Mesothelial cell of epicardium (in vitro differentiated cells): ENCODE measurements around the gene LRRC36. TPM values are rescaled to one million over a fixed set of nuclear protein-coding genes. Genes with fewer than 3 reads are reported as not detected.

Source experiments
- DNase-seq, 2 experiments: peaks; one replicate each; pipeline ENCODE4 v3.0.0; 2021; ENCODE audit warnings: low spot score in 2 of 2; ENCODE audit not compliant: unreplicated experiment in 2 of 2
- H3K27ac Mint-ChIP-seq: 2 replicates; pipeline ENCODE4 v1.8.0; 2021; ENCODE audit warnings: mixed read lengths
- H3K27me3 Mint-ChIP-seq: 2 replicates; pipeline ENCODE4 v1.8.0; 2021; ENCODE audit warnings: low read depth, mixed read lengths
- H3K36me3 Mint-ChIP-seq: 2 replicates; pipeline ENCODE4 v1.8.0; 2021; ENCODE audit warnings: mixed read lengths
- H3K4me1 Mint-ChIP-seq: 2 replicates; pipeline ENCODE4 v1.8.0; 2021; ENCODE audit warnings: mixed read lengths
- H3K4me3 Mint-ChIP-seq: 2 replicates; pipeline ENCODE4 v1.8.0; 2021; ENCODE audit warnings: mild to moderate bottlenecking, moderate library complexity, mixed read lengths
- H3K9me3 Mint-ChIP-seq: 2 replicates; pipeline ENCODE4 v1.8.0; 2021; ENCODE audit warnings: mixed read lengths
- CTCF ChIP-seq: fragments of 200-600 bp; sonication (generic); IDR thresholded peaks from one replicate; pipeline ENCODE4 v1.5.0; 2021; ENCODE audit warnings: antibody characterized with exemption; ENCODE audit not compliant: unreplicated experiment
- total RNA-seq: library from RNA; stranded (reverse); gene quantifications from 3 replicates; pipeline ENCODE4 v1.2.1, GENCODE V29; 2021

Gene LRRC36
- total RNA-seq, 1 donor from 2014 or later = 0.20 TPM

- H3K27ac Mint-ChIP-seq = no peak overlapping the region
- H3K36me3 Mint-ChIP-seq = peaks cover 3% of the 10 kb centered on the region
- no peaks in the 10 kb centered on the region for H3K9me3 Mint-ChIP-seq
- H3K27me3 Mint-ChIP-seq = no peaks in the 10 kb centered on the region
- H3K4me1 Mint-ChIP-seq = peaks cover 3% of the 10 kb centered on the region
- DNase-seq = no peak
- H3K4me3 Mint-ChIP-seq = no peak overlapping the region
- TF ChIP-seq CTCF = no peak
Measured at GRCh38 chr16:67283039-67283825, 43.4 kb upstream of the LRRC36 start.

DNA sequence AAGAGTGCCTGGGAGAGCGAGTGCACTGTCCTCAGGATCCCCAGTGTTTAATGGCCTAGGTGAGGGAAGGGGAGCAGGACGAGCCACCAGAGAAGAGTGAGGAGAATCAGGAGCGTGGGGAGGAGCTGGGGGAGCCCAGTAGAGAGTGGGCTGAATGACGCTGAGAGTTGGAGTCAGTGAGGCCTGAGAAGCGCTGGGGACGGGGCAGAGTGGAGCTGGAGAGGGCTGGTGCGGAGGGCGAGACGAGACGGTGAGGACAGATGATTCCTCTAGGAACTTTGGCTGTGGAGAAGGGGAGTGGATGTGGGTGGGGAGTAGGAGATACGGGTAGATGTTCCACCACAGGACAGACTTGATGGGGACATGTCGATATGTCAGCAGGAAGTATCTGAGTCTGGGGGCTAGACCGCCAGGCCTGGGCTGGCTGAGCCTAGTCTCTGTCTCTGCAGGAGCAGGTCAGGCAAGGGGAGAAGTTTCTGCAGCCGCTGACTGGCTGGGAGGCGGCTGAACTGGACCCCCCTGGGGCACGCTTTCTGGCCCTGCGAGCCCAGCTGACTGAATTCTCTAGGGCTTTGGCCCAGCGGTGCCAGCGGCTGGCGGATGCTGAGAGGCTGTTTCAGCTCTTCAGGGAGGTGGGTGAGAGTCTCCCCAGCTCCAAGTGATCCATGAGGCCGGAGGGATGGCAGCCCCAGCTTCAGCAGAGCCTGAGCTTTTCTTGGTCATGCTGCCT is 42.6 kb upstream of the LRRC36 start:
- H3K27ac Mint-ChIP-seq = no peak overlapping the region
- H3K4me1 Mint-ChIP-seq = no peaks in the 10 kb centered on the region
- no peaks in the 10 kb centered on the region for H3K9me3 Mint-ChIP-seq
- no peak for TF ChIP-seq CTCF
- H3K36me3 Mint-ChIP-seq = peaks cover 3% of the 10 kb centered on the region
- no peaks in the 10 kb centered on the region for H3K27me3 Mint-ChIP-seq
- H3K4me3 Mint-ChIP-seq = no peak overlapping the region
- no peak for DNase-seq

DNA sequence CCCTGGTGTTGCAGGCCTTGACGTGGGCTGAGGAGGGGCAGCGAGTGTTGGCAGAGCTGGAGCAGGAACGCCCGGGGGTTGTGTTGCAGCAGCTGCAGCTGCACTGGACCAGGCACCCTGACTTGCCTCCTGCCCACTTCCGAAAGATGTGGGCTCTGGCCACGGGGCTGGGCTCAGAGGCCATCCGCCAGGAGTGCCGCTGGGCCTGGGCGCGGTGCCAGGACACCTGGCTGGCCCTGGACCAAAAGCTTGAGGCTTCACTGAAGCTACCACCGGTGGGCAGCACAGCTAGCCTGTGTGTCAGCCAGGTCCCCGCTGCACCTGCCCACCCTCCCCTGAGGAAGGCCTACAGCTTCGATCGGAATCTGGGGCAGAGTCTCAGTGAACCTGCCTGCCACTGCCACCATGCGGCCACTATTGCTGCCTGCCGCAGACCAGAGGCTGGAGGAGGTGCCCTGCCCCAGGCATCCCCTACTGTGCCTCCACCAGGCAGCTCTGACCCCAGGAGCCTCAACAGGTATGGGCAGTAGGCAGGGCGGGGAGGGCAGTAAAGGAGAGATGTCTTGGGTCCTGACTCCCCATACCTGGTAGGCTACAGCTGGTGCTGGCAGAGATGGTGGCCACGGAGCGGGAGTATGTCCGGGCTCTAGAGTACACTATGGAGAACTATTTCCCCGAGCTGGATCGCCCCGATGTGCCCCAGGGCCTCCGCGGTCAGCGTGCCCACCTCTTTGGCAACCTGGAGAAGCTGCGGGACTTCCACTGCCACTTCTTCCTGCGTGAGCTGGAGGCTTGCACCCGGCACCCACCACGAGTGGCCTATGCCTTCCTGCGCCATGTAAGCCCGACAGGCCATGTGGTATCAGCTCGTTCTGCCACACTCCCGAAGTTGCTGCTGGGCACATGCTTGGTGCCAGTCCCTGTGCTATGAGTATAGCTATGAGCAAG is 41.6 kb upstream of the LRRC36 start:
- Mint-ChIP-seq H3K4me3 (no peak overlapping the region), H3K27ac (no peak overlapping the region), H3K9me3 (no peaks in the 10 kb centered on the region), H3K36me3 (peaks cover 3% of the 10 kb centered on the region), H3K27me3 (no peaks in the 10 kb centered on the region), H3K4me1 (no peaks in the 10 kb centered on the region)
- no peak for DNase-seq
- no peak for TF ChIP-seq CTCF

GRCh38 chr16:67286441-67287235 is 40.0 kb upstream of the LRRC36 start:
- H3K27me3 Mint-ChIP-seq = no peaks in the 10 kb centered on the region
- no peaks in the 10 kb centered on the region for H3K4me1 Mint-ChIP-seq
- no peak overlapping the region for H3K4me3 Mint-ChIP-seq
- H3K36me3 Mint-ChIP-seq = peaks cover 3% of the 10 kb centered on the region
- DNase-seq = no peak
- H3K27ac Mint-ChIP-seq = no peak overlapping the region
- TF ChIP-seq CTCF = no peak
- H3K9me3 Mint-ChIP-seq = no peaks in the 10 kb centered on the region

DNA sequence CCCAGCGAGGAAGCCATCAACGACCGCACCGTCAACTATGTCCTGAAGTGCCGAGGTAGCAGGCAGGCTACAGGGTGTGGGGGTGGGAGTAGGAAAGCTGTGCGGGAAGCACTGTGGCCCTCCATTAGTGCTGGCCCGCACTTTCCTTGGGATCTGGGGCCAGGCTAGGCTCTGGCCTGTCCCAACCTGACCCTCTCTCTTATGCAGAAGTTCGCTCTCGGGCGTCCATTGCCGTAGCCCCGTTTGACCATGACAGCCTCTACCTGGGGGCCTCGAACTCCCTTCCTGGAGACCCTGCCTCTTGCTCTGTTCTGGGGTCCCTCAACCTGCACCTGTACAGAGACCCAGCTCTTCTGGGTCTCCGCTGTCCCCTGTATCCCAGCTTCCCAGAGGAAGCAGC is 38.7 kb upstream of the LRRC36 start:
- H3K27me3 Mint-ChIP-seq = peaks cover 4% of the 10 kb centered on the region
- H3K9me3 Mint-ChIP-seq = no peaks in the 10 kb centered on the region

More for the DNA sequence above, 38.7 kb upstream of the LRRC36 start:
- Mint-ChIP-seq H3K4me1 (no peaks in the 10 kb centered on the region), H3K27ac (no peak overlapping the region), H3K36me3 (peaks cover 1% of the 10 kb centered on the region), H3K4me3 (no peak overlapping the region)
- no peak for DNase-seq
- TF ChIP-seq CTCF = no peak
